Smooth muscle cell (in vitro differentiated cells): ENCODE data around the gene PCSK9. TPM values are rescaled to one million over a fixed set of nuclear protein-coding genes. Genes with fewer than 3 reads are reported as not detected.

Experiments
- DNase-seq: peaks from one replicate; lab custom pipeline; 2025; ENCODE audit not compliant: unreplicated experiment; lab: John Stamatoyannopoulos, UW
- H2AFZ ChIP-seq: fragments of 200-600 bp; sonication (generic); 2 replicates; pipeline ENCODE4 v1.6.0; 2016; ENCODE audit warnings: antibody characterized with exemption, low read depth, mild to moderate bottlenecking
- H3F3A ChIP-seq: fragments of 200-600 bp; sonication (generic); 2 replicates; pipeline ENCODE4 v1.6.0; 2017; ENCODE audit warnings: antibody characterized with exemption, low read depth
- H3K27ac ChIP-seq: fragments of 200-600 bp; sonication (generic); 2 replicates; pipeline ENCODE4 v1.5.1; 2016; ENCODE audit warnings: low read depth, mild to moderate bottlenecking
- H3K27me3 ChIP-seq: fragments of 200-600 bp; sonication (generic); 2 replicates; pipeline ENCODE4 v1.6.1; 2016; ENCODE audit warnings: low read depth, mild to moderate bottlenecking
- H3K36me3 ChIP-seq: fragments of 200-600 bp; sonication (generic); 2 replicates; pipeline ENCODE4 v1.5.1; 2016; ENCODE audit warnings: low read depth
- H3K4me1 ChIP-seq: fragments of 200-600 bp; sonication (generic); 2 replicates; pipeline ENCODE4 v1.5.1; 2016; ENCODE audit warnings: low read depth
- H3K4me2 ChIP-seq: fragments of 200-600 bp; sonication (generic); 2 replicates; pipeline ENCODE4 v1.6.0; 2016; ENCODE audit warnings: mild to moderate bottlenecking
- H3K4me3 ChIP-seq: fragments of 200-600 bp; sonication (generic); 2 replicates; pipeline ENCODE4 v1.5.1; 2016; ENCODE audit warnings: mild to moderate bottlenecking
- H3K79me2 ChIP-seq: fragments of 200-600 bp; sonication (generic); 2 replicates; pipeline ENCODE4 v1.6.0; 2016; ENCODE audit warnings: low read depth, mild to moderate bottlenecking
- H3K9ac ChIP-seq: fragments of 200-600 bp; sonication (generic); 2 replicates; pipeline ENCODE4 v1.6.0; 2016; ENCODE audit warnings: low read depth
- H3K9me3 ChIP-seq: fragments of 200-600 bp; sonication (generic); replicated peaks from 2 replicates; pipeline ENCODE4 v1.5.1; 2016; ENCODE audit warnings: low read depth
- H4K20me1 ChIP-seq: fragments of 200-600 bp; sonication (generic); 2 replicates; pipeline ENCODE4 v1.6.0; 2016; ENCODE audit warnings: low read depth
- CTCF ChIP-seq: fragments of 200-600 bp; sonication (generic); IDR thresholded peaks from 2 replicates; pipeline ENCODE4 v1.5.1; 2017; ENCODE audit warnings: borderline replicate concordance, mild to moderate bottlenecking, antibody characterized with exemption; ENCODE audit not compliant: insufficient read depth, poor library complexity, severe bottlenecking
- WGBS: methylation state at CpG from one replicate; pipeline ENCODE4 v1.1.7; 2016; ENCODE audit warnings: low lambda C conversion rate; 5-methylcytosine and 5-hydroxymethylcytosine counted together
- polyA plus RNA-seq: library from polyadenylated mRNA; unstranded; fragments of >200 nt; fragmentation: Nextera tagmentation; extraction: Ambion mirVana; gene quantifications from 2 replicates; pipeline ENCODE4 v1.2.1, GENCODE V29; 2016
- total RNA-seq: library from RNA; depleted of rRNA; stranded (reverse); fragments of >200 nt; gene quantifications from 2 replicates; pipeline ENCODE4 v1.2.3, GENCODE V29; 2014

Gene PCSK9
- total and polyA plus RNA-seq, 2 experiments from 2014 or later = 0.18 to 0.70 TPM

GRCh38 chr1:55046871-55047270 is 7.5 kb downstream of the PCSK9 start:
- WGBS = 92% methylated on average over 4 of the region's 4 CpGs
- Histone ChIP-seq H3K4me3 (no peak overlapping the region), H3K9ac (no peak overlapping the region), H3K4me1 (no peaks in the 10 kb centered on the region), H3F3A (no peaks in the 10 kb centered on the region), H2AFZ (no peak overlapping the region), H3K79me2 (no peaks in the 10 kb centered on the region), H4K20me1 (no peaks in the 10 kb centered on the region), H3K4me2 (no peak overlapping the region), H3K27me3 (peaks cover 10% of the 10 kb centered on the region), H3K9me3 (no peaks in the 10 kb centered on the region), H3K27ac (no peak overlapping the region), H3K36me3 (no peaks in the 10 kb centered on the region)
- no peak for DNase-seq
- TF ChIP-seq CTCF = no peak

- Histone ChIP-seq H4K20me1 (no peaks in the 10 kb centered on the region), H3K9ac (no peak overlapping the region), H3K4me1 (no peaks in the 10 kb centered on the region), H2AFZ (no peak overlapping the region), H3K27me3 (peaks cover 4% of the 10 kb centered on the region), H3K36me3 (no peaks in the 10 kb centered on the region), H3K4me2 (no peak overlapping the region), H3K4me3 (no peak overlapping the region), H3K79me2 (no peaks in the 10 kb centered on the region), H3F3A (no peaks in the 10 kb centered on the region), H3K9me3 (no peaks in the 10 kb centered on the region), H3K27ac (no peak overlapping the region)
- no peak for DNase-seq
- no peak for TF ChIP-seq CTCF
- WGBS = 89% methylated on average over 3 of the region's 3 CpGs
These were observed 8.3 kb downstream of the PCSK9 start for GRCh38 chr1:55047611-55048010.

GRCh38 chr1:55048453-55049270 is 9.3 kb downstream of the PCSK9 start:
- H3K27me3 ChIP-seq = no peaks in the 10 kb centered on the region
- no peaks in the 10 kb centered on the region for H3F3A ChIP-seq
- H3K36me3 ChIP-seq = no peaks in the 10 kb centered on the region
- no peaks in the 10 kb centered on the region for H4K20me1 ChIP-seq
- H3K9me3 ChIP-seq = no peaks in the 10 kb centered on the region
- no peak for DNase-seq
- no peak overlapping the region for H3K27ac ChIP-seq
- no peaks in the 10 kb centered on the region for H3K4me1 ChIP-seq
- no peak overlapping the region for H3K9ac ChIP-seq
- WGBS = 87% methylated on average over 11 of the region's 11 CpGs
- no peak overlapping the region for H3K4me2 ChIP-seq
- H2AFZ ChIP-seq = no peak overlapping the region
- no peak for TF ChIP-seq CTCF
- H3K79me2 ChIP-seq = no peaks in the 10 kb centered on the region
- H3K4me3 ChIP-seq = no peak overlapping the region
